A549 (cell line): ENCODE data around the gene ADAMTS14. TPM values are rescaled to one million over a fixed set of nuclear protein-coding genes. Genes with fewer than 3 reads are reported as not detected.

ENCODE experiments used
- ATAC-seq, 2 experiments: fragments of 200-7000 bp in 1 of 2; fragments of >200 bp in 1 of 2; cut with Nextera tagmentation in 1 of 2; cut with Tn5 transposase in 1 of 2; 3 replicates each; pipeline versions ENCODE4 v1.8.0 to v1.9.1; 2018 to 2020; ENCODE audit warnings: mild to moderate bottlenecking in 1 of 2, moderate library complexity in 1 of 2
- CTCF ChIA-PET: fragments of 300-600 bp; sonication (Branson Sonifier 250); formaldehyde crosslinking; extraction: SDS; loops from one replicate; lab custom pipeline; 2021; ENCODE audit warnings: antibody characterized with exemption, inconsistent platforms; lab: Yijun Ruan, JAX
- POLR2A ChIA-PET: fragments of 350-600 bp; formaldehyde crosslinking; extraction: SDS; loops from one replicate; lab custom pipeline; 2021; ENCODE audit warnings: antibody characterized with exemption, inconsistent platforms; lab: Yijun Ruan, JAX
- DNase-seq, 2 experiments: peaks; one replicate each; pipeline versions ENCODE4 v3.0.0 to v3.0.0-alpha.2; 2011 to 2016; ENCODE audit warnings: low read depth in 1 of 2, low spot score in 1 of 2
- FAIRE-seq: peaks from 2 replicates; lab custom pipeline; 2011; peaks lifted over from hg19 to GRCh38; lab: Jason Lieb, UNC
- H3K27ac ChIP-seq, 2 experiments: fragments of >200 bp; sonication (Bioruptor Twin); formaldehyde crosslinking; 3 replicates each; pipeline ENCODE4 v1.5.1; 2016 to 2017
- H3K4me1 ChIP-seq: fragments of >200 bp; sonication (Bioruptor Twin); formaldehyde crosslinking; 3 replicates; pipeline ENCODE4 v1.6.1; 2016
- H3K4me2 ChIP-seq: fragments of >200 bp; sonication (Bioruptor Twin); formaldehyde crosslinking; 3 replicates; pipeline ENCODE4 v1.6.1; 2016
- H3K4me3 ChIP-seq: fragments of >200 bp; sonication (Bioruptor Twin); formaldehyde crosslinking; 3 replicates; pipeline ENCODE4 v1.5.1; 2016
- H3K9me3 ChIP-seq: fragments of >200 bp; sonication (Bioruptor Twin); formaldehyde crosslinking; 3 replicates; pipeline ENCODE4 v1.6.1; 2016
- CEBPB ChIP-seq, 2 experiments: fragments of >200 bp in 1 of 2; sonication (Bioruptor Twin) in 1 of 2; formaldehyde crosslinking in 1 of 2; IDR thresholded peaks; 2 replicates each; pipeline ENCODE4 v1.6.1; 2012 to 2016
- CHD2 ChIP-seq: fragments of 150-350 bp; IDR thresholded peaks from 2 replicates; pipeline ENCODE4 v1.6.1; 2014; ENCODE audit warnings: low read length; ENCODE audit not compliant: partially characterized antibody
- EHMT2 ChIP-seq: fragments of 200-600 bp; sonication (generic); IDR thresholded peaks from 2 replicates; pipeline ENCODE4 v1.6.1; 2016; ENCODE audit warnings: antibody characterized with exemption, low read depth, mild to moderate bottlenecking, moderate library complexity
- EP300 ChIP-seq, 2 experiments: fragments of >200 bp; sonication (Bioruptor Twin); formaldehyde crosslinking; IDR thresholded peaks; 2 replicates in 1 of 2; 3 replicates in 1 of 2; pipeline ENCODE4 v1.6.1; 2016 to 2017
- FOXS1 ChIP-seq: fragments of 250-450 bp; sonication (Bioruptor Pico); IDR thresholded peaks from 2 replicates; pipeline ENCODE4 v1.5.0; 2020; ENCODE audit warnings: mild to moderate bottlenecking, moderate library complexity
- HOXA7 ChIP-seq: fragments of 250-450 bp; sonication (Bioruptor Pico); IDR thresholded peaks from 2 replicates; pipeline ENCODE4 v1.5.0; 2020; ENCODE audit warnings: mild to moderate bottlenecking, moderate library complexity
- HOXB13 ChIP-seq: fragments of 250-450 bp; sonication (Bioruptor Pico); IDR thresholded peaks from 2 replicates; pipeline ENCODE4 v1.5.0; 2020; ENCODE audit warnings: low read depth, mild to moderate bottlenecking, moderate library complexity
- HOXB5 ChIP-seq: fragments of 250-450 bp; sonication (Bioruptor Pico); IDR thresholded peaks from 2 replicates; pipeline ENCODE4 v1.5.0; 2020; ENCODE audit warnings: mild to moderate bottlenecking, moderate library complexity
- JUN ChIP-seq, 2 experiments: fragments of >200 bp; sonication (Bioruptor Twin); formaldehyde crosslinking; IDR thresholded peaks; 2 replicates in 1 of 2; 3 replicates in 1 of 2; pipeline ENCODE4 v1.6.1; 2016 to 2017
- KDM1A ChIP-seq: fragments of 200-600 bp; sonication (generic); IDR thresholded peaks from 2 replicates; pipeline ENCODE4 v1.6.1; 2016; ENCODE audit warnings: low read depth, mild to moderate bottlenecking
- MAX ChIP-seq: IDR thresholded peaks from 2 replicates; pipeline ENCODE4 v1.6.1; 2012
- NPAS2 ChIP-seq: fragments of 250-450 bp; sonication (Bioruptor Pico); IDR thresholded peaks from 2 replicates; pipeline ENCODE4 v1.8.0; 2022; ENCODE audit warnings: mild to moderate bottlenecking, moderate library complexity, borderline replicate concordance
- POLR2AphosphoS2 ChIP-seq: conservative IDR thresholded peaks from 2 replicates; pipeline ENCODE4 v1.6.1; 2012; ENCODE audit warnings: low read length, improper control_type of control experiment, inconsistent platforms
- SMC3 ChIP-seq: fragments of >200 bp; sonication (Bioruptor Twin); formaldehyde crosslinking; IDR thresholded peaks from 3 replicates; pipeline ENCODE4 v1.6.1; 2018; ENCODE audit warnings: inconsistent platforms
- SREBF2 ChIP-seq: fragments of 450-650 bp; IDR thresholded peaks from 2 replicates; pipeline ENCODE4 v1.6.1; 2014; ENCODE audit warnings: mild to moderate bottlenecking, moderate library complexity
- TP53 ChIP-seq: fragments of 250-450 bp; sonication (Bioruptor Pico); IDR thresholded peaks from 2 replicates; pipeline ENCODE4 v1.5.0; 2021; ENCODE audit warnings: mild to moderate bottlenecking, moderate library complexity
- ZC3H11A ChIP-seq: fragments of 450-650 bp; IDR thresholded peaks from 2 replicates; pipeline ENCODE4 v1.6.1; 2014; ENCODE audit warnings: antibody characterized with exemption, mild to moderate bottlenecking
- ZFP36 ChIP-seq: fragments of 450-650 bp; IDR thresholded peaks from 2 replicates; pipeline ENCODE4 v1.6.1; 2014; ENCODE audit warnings: borderline replicate concordance; ENCODE audit not compliant: partially characterized antibody
- WGBS: methylation state at CpG from one replicate; pipeline ENCODE4 v1.1.6; 2017; ENCODE audit errors: missing lambda C conversion rate; 5-methylcytosine and 5-hydroxymethylcytosine counted together
- polyA plus RNA-seq, 4 experiments: library from polyadenylated mRNA; depleted of rRNA in 3 of 4; stranded (reverse); fragments of >200 nt; fragmentation: RNase III in 1 of 4; extraction: RNeasy Plus Mini Kit Qiagen cat#74134 plus additional on column Dnase treatment in 1 of 4; gene quantifications; 2 replicates in 3 of 4; 3 replicates in 1 of 4; pipeline ENCODE4 v1.2.3, GENCODE V29; 2011 to 2017
- TF ChIP-seq, protein P1 (sequence below): fragments of >200 bp; sonication (Bioruptor Twin); formaldehyde crosslinking; IDR thresholded peaks from 2 replicates; pipeline ENCODE4 v1.6.1; 2016
- TF ChIP-seq, protein P2 (sequence below): fragments of 150-350 bp; IDR thresholded peaks from 2 replicates; pipeline ENCODE4 v1.6.1; 2014; ENCODE audit warnings: low read depth, mild to moderate bottlenecking, low read length
- TF ChIP-seq, protein P3 (sequence below): IDR thresholded peaks from 2 replicates; pipeline ENCODE4 v1.6.1; 2012

ADAMTS14 gene
- polyA plus RNA-seq, 2 of the 4 experiments (the other 2 are of a cell fraction), result 0.03 TPM; not detected in 1

DNA sequence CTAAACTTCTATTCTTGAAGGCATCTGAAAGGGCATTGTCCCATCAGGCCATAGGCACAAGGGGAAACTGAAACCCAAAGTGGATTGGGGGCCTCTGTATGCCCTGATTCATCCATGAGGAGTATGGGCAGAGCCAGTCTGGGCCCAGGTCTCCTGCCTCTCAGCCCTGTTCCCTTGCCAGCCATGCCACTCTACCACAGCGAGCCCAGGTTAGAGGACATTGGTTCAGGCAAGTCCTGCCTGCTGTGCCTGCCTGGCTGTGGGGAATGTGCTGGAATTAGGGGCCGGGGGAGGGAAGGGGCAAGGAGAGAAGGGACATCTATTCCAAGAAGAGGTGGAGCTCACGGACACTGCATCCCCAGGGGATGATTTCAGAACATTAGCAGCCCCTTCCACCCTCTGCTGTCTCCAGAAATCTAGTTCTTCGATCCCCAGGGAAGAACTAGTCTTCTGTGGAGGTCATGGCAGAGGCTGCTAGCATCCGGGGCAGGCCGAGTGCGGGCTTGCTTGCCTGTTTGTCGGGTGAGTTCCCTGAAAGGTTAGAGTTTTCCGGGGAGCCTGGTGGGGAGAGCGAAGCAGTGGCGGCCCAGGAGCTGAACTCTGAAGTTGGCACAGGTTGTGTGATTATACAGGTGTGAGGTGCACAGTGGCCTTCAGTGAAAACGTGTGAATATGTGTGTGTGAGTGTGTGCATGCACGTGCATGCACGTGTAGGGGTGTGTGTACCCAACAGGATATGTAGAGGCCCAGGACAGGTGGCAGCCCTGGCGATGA, 75.1 kb downstream of the ADAMTS14 start:
- DNase-seq (no peak), FAIRE-seq (no peak), ATAC-seq (no peak)
- ChIA-PET POLR2A (no interaction called here), CTCF (interaction anchor here (1.1 to 3.1 kb wide), 3 partner anchors 11 to 199 kb away, joined by 3 to 16 read pairs (median 3); no protein-coding TSS in a partner anchor)
- no peaks in the 10 kb centered on the region for H3K9me3 ChIP-seq
- WGBS, result 55% methylated on average over 13 of the region's 15 CpGs
- no peak overlapping the region for H3K27ac ChIP-seq
- H3K4me1 ChIP-seq, result no peaks in the 10 kb centered on the region
- no peak overlapping the region for H3K4me3 ChIP-seq
- TF ChIP-seq POLR2AphosphoS2, result no peak
- H3K4me2 ChIP-seq, result no peak overlapping the region

- no peak for FAIRE-seq
- no peak overlapping the region for H3K27ac ChIP-seq
- POLR2A ChIA-PET, result no interaction called here
- no peak for TF ChIP-seq HOXB13 (CRISPR knock-in tag)
- no peak for TF ChIP-seq CHD2
- TF ChIP-seq MAX, result no peak
- no peak for TF ChIP-seq SMC3
- TF ChIP-seq, protein P1, sequence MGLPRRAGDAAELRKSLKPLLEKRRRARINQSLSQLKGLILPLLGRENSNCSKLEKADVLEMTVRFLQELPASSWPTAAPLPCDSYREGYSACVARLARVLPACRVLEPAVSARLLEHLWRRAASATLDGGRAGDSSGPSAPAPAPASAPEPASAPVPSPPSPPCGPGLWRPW, result no peak
- TF ChIP-seq, protein P2, sequence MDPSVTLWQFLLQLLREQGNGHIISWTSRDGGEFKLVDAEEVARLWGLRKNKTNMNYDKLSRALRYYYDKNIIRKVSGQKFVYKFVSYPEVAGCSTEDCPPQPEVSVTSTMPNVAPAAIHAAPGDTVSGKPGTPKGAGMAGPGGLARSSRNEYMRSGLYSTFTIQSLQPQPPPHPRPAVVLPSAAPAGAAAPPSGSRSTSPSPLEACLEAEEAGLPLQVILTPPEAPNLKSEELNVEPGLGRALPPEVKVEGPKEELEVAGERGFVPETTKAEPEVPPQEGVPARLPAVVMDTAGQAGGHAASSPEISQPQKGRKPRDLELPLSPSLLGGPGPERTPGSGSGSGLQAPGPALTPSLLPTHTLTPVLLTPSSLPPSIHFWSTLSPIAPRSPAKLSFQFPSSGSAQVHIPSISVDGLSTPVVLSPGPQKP, result no peak
- TF ChIP-seq HOXB5 (CRISPR knock-in tag), result no peak
- no peak for TF ChIP-seq EHMT2
- no peak for TF ChIP-seq ZFP36
- no peak for TF ChIP-seq KDM1A
- no peak for TF ChIP-seq ZC3H11A
- TF ChIP-seq, protein P3, sequence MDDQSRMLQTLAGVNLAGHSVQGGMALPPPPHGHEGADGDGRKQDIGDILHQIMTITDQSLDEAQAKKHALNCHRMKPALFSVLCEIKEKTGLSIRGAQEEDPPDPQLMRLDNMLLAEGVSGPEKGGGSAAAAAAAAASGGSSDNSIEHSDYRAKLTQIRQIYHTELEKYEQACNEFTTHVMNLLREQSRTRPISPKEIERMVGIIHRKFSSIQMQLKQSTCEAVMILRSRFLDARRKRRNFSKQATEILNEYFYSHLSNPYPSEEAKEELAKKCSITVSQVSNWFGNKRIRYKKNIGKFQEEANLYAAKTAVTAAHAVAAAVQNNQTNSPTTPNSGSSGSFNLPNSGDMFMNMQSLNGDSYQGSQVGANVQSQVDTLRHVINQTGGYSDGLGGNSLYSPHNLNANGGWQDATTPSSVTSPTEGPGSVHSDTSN, result no peak
- TF ChIP-seq HOXA7, result no peak
- no peak for TF ChIP-seq NPAS2 (CRISPR knock-in tag)
- TF ChIP-seq FOXS1 (CRISPR knock-in tag), result no peak
- no peak for TF ChIP-seq JUN (IDR thresholded peaks at IDR 0.05)
- no peak for TF ChIP-seq SREBF2
- no peak for TF ChIP-seq CEBPB (IDR thresholded peaks at IDR 0.05)
- TF ChIP-seq EP300 (IDR thresholded peaks at IDR 0.05), result no peak
- no peak for TF ChIP-seq TP53 (CRISPR knock-in tag)
- TF ChIP-seq, all 56 proteins: peak for 0
- Histone ChIP-seq H3K9me3 (no peaks in the 10 kb centered on the region), H3K4me2 (no peak overlapping the region), H3K4me3 (no peak overlapping the region), H3K4me1 (no peaks in the 10 kb centered on the region)
- WGBS, result 55% methylated on average over 3 of the region's 3 CpGs
- ATAC-seq, result peak in 1 of 2 experiments; percentile 48; a peak in 2 of 6 replicates
- DNase-seq, result no peak
- CTCF ChIA-PET, result interaction anchor here (1.1 to 3.1 kb wide), 4 partner anchors 10 to 287 kb away, joined by 3 to 16 read pairs (median 4); no protein-coding TSS in a partner anchor
Observed at GRCh38 chr10:70748305-70748704, 76.0 kb downstream of the ADAMTS14 start.
